CD4-positive, alpha-beta memory T cell (primary cell): ENCODE results near the gene RGS2. TPM values are rescaled to one million over a fixed set of nuclear protein-coding genes. Genes with fewer than 3 reads are reported as not detected.

Source experiments
- CTCF ChIA-PET: fragments of 350-600 bp; sonication (Branson Sonifier 250); formaldehyde crosslinking; loops from one replicate; lab custom pipeline; 2021; ENCODE audit warnings: inconsistent platforms; ENCODE audit not compliant: partially characterized antibody; lab: Charles Lee
- POLR2A ChIA-PET: fragments of 350-600 bp; sonication (Branson Sonifier 250); formaldehyde crosslinking; loops from one replicate; lab custom pipeline; 2021; ENCODE audit not compliant: partially characterized antibody; lab: Charles Lee
- DNase-seq, 5 donors: peaks; one replicate each; pipeline versions ENCODE4 v3.0.0 to v3.0.0-alpha.2; 2020 to 2022; ENCODE audit warnings: mixed read lengths in 1 of 5
- H3K27ac ChIP-seq: one replicate; pipeline ENCODE4 v1.7.0; 2013; ENCODE audit warnings: low read depth, low read length
- H3K27me3 ChIP-seq: 2 replicates; pipeline ENCODE4 v1.7.0; 2013; ENCODE audit warnings: mild to moderate bottlenecking, low read length, moderate library complexity; ENCODE audit not compliant: insufficient read depth
- H3K36me3 ChIP-seq: 2 replicates; pipeline ENCODE4 v1.7.0; 2013; ENCODE audit warnings: mild to moderate bottlenecking, low read length, moderate library complexity; ENCODE audit not compliant: insufficient read depth
- H3K4me1 ChIP-seq: 2 replicates; pipeline ENCODE4 v1.7.0; 2013; ENCODE audit warnings: mild to moderate bottlenecking, low read length, moderate library complexity; ENCODE audit not compliant: insufficient read depth
- H3K4me3 ChIP-seq, 2 donors: one replicate each; pipeline ENCODE4 v1.7.0; 2013; ENCODE audit warnings: low read length in 2 of 2, mild to moderate bottlenecking in 1 of 2
- H3K9me3 ChIP-seq, 2 donors: one replicate each; pipeline ENCODE4 v1.7.0; 2013; ENCODE audit warnings: low read length in 2 of 2, control low read depth in 1 of 2; ENCODE audit not compliant: control insufficient read depth in 1 of 2
- H3K27ac Mint-ChIP-seq, 7 donors: one replicate each; pipeline ENCODE4 v1.8.0; 2020 to 2021; ENCODE audit warnings: mixed read lengths in 7 of 7, mild to moderate bottlenecking in 6 of 7, inconsistent platforms in 3 of 7, moderate library complexity in 3 of 7
- H3K27me3 Mint-ChIP-seq, 2 donors: one replicate each; pipeline ENCODE4 v1.8.0; 2020 to 2021; ENCODE audit warnings: mixed read lengths in 2 of 2
- H3K36me3 Mint-ChIP-seq, 2 donors: one replicate each; pipeline ENCODE4 v1.8.0; 2020 to 2021; ENCODE audit warnings: mixed read lengths in 2 of 2, inconsistent platforms in 1 of 2, mild to moderate bottlenecking in 1 of 2
- H3K4me1 Mint-ChIP-seq, 4 donors: one replicate each; pipeline ENCODE4 v1.8.0; 2020 to 2021; ENCODE audit warnings: mixed read lengths in 4 of 4, mild to moderate bottlenecking in 1 of 4
- H3K4me3 Mint-ChIP-seq, 8 donors: one replicate each; pipeline ENCODE4 v1.8.0; 2020 to 2021; ENCODE audit warnings: mixed read lengths in 8 of 8, mild to moderate bottlenecking in 7 of 8, moderate library complexity in 6 of 8, inconsistent platforms in 3 of 8
- H3K9me3 Mint-ChIP-seq, 8 donors: one replicate each; pipeline ENCODE4 v1.8.0; 2020 to 2021; ENCODE audit warnings: mixed read lengths in 8 of 8, mild to moderate bottlenecking in 5 of 8, inconsistent platforms in 3 of 8, moderate library complexity in 1 of 8
- intact Hi-C: fragments of 100-400 bp; cut with micrococcal nuclease; formaldehyde crosslinking; loops from one replicate; pipeline ENCODE4 v1.15.1; 2023
- polyA plus RNA-seq, 2 donors: library from polyadenylated mRNA; unstranded; fragments of 300-500 nt; fragmentation: Illumina TruSeq; gene quantifications; one replicate each; pipeline ENCODE4 v1.2.3, GENCODE V29; 2021
- total RNA-seq, 2 experiments: library from RNA; stranded (reverse); gene quantifications; one replicate each; pipeline ENCODE4 v1.2.3, GENCODE V29; 2021

Gene RGS2
- total and polyA plus RNA-seq, 4 experiments from 2014 or later, result 26.4 to 203 (median 29.6) TPM

DNA sequence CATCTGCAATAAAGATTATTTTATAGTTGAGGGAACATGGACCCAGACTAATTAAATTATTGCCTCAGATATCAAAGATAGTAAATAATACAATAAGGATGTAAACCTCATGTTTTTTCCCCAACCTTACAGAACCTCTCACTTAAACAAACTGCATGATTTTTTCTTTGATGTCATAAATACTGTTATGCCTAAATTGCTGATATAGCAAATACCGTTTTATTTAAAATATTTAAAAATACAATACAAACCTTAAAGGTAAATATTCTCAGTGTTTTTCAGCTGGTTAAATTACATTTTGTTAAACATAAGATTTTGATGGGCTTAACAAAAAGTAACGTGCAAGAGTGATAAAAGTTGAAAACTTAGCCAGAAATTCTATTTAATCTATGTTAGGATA lies 24.4 kb upstream of the RGS2 start:
- Mint-ChIP-seq H3K27me3 (peaks cover 7 to 10% of the 10 kb centered on the region in 2 donors), H3K27ac (no peak overlapping the region), H3K9me3 (peaks cover 0 to 2% (median 0%) of the 10 kb centered on the region in 8 donors), H3K4me1 (no peaks in the 10 kb centered on the region), H3K4me3 (no peak overlapping the region), H3K36me3 (no peaks in the 10 kb centered on the region)
- no peaks in the 10 kb centered on the region for H3K27me3 ChIP-seq
- DNase-seq, result no peak
- intact Hi-C loops, result no loop called here
- ChIA-PET POLR2A (no interaction called here), CTCF (no interaction called here)
- no peaks in the 10 kb centered on the region for H3K36me3 ChIP-seq
- H3K4me3 ChIP-seq, result no peak overlapping the region
- no peaks in the 10 kb centered on the region for H3K4me1 ChIP-seq
- H3K9me3 ChIP-seq, result no peaks in the 10 kb centered on the region
- H3K27ac ChIP-seq, result no peak overlapping the region

DNA sequence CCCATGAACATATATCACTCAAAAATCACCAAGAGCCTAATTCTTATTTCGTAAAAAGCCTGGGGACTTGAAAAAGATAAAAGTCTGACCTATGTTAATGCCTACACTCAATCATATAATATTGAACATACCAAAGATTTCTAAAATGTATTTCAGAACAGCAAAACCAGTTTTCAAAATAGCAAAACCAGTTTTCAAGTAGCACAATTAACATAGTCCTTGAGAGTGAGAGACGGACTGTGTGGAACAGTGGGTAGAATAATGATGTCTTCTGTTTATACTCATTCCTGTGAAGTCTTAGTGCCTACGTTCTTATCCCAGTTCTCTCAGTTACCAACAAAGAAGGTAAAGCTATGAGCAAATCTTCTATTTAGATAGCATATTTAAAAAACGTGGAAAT lies 22.3 kb upstream of the RGS2 start:
- intact Hi-C loops, result no loop called here
- H3K4me1 Mint-ChIP-seq, result no peaks in the 10 kb centered on the region
- H3K4me1 ChIP-seq, result no peaks in the 10 kb centered on the region
- H3K27ac ChIP-seq, result no peak overlapping the region
- peaks cover 9 to 17% of the 10 kb centered on the region in 2 donors for H3K27me3 Mint-ChIP-seq
- peaks cover 0 to 2% (median 0%) of the 10 kb centered on the region in 8 donors for H3K9me3 Mint-ChIP-seq
- no peak overlapping the region for H3K27ac Mint-ChIP-seq
- CTCF ChIA-PET, result no interaction called here
- H3K36me3 ChIP-seq, result no peaks in the 10 kb centered on the region
- H3K36me3 Mint-ChIP-seq, result no peaks in the 10 kb centered on the region
- no peak overlapping the region for H3K4me3 Mint-ChIP-seq
- H3K9me3 ChIP-seq, result no peaks in the 10 kb centered on the region
- no peak for DNase-seq
- H3K4me3 ChIP-seq, result no peak overlapping the region
- POLR2A ChIA-PET, result no interaction called here
- H3K27me3 ChIP-seq, result no peaks in the 10 kb centered on the region

DNA sequence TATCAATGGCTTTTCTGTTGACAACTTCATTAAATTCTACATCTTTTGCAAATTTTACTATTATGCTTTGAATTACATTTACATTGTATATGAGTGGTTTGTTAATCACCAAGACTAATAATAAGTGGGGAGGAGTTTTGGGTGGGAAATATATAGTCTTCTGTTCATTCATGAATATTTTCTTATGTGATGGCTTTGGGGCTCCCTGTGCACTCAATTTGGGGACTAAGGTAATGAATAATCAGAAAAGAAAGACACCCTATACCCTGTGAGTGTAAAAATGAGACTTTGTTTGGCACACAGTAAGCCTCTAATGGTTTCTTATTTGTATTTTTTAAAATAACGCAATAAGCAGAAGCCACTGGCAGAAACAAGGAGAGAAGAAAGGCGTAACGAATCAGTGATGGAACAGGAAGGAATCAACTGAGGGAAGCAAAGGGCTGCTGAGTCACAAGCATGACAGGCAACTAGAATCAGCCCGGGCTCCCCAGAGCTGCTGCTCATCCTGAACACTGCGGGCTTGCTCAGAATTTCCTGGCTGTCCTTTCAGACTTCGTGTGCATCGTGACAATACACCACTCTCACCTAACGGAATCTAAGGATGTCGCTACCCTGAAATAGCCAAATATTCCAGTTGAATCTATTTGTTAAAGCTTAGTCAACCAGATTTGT lies 20.8 kb upstream of the RGS2 start:
- DNase-seq, result no peak
- Mint-ChIP-seq H3K27me3 (peaks cover 9 to 17% of the 10 kb centered on the region in 2 donors), H3K4me3 (no peak overlapping the region), H3K27ac (no peak overlapping the region), H3K9me3 (peaks cover 0 to 2% (median 0%) of the 10 kb centered on the region in 8 donors), H3K4me1 (no peaks in the 10 kb centered on the region), H3K36me3 (no peaks in the 10 kb centered on the region)
- CTCF ChIA-PET, result no interaction called here
- Histone ChIP-seq H3K4me3 (no peak overlapping the region), H3K27me3 (no peaks in the 10 kb centered on the region), H3K4me1 (no peaks in the 10 kb centered on the region), H3K9me3 (no peaks in the 10 kb centered on the region), H3K27ac (no peak overlapping the region), H3K36me3 (no peaks in the 10 kb centered on the region)
- POLR2A ChIA-PET, result no interaction called here
- intact Hi-C loops, result no loop called here

DNA sequence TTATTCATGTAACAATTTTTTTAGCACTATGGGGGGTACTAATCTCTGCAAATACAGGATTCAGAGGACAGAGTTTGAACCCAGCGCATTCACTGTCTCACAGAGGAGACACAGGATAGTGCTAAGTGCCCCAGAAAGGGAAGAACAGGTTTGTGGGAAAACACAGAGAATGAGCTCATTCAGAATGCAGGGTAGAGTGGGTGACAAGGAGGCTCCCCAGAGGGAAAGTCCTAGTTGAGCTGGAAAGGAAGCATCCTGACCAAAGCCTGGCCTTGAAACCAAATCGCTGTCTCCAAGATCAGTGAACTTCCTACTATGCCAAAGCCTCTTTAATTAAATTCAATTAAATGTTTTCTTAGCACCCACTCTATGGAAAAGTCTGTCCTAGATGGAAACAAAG lies 19.0 kb upstream of the RGS2 start:
- Mint-ChIP-seq H3K4me1 (no peaks in the 10 kb centered on the region), H3K9me3 (peaks cover 0 to 2% (median 0%) of the 10 kb centered on the region in 8 donors), H3K27ac (no peak overlapping the region), H3K4me3 (no peak overlapping the region), H3K27me3 (peaks cover 4 to 12% of the 10 kb centered on the region in 2 donors), H3K36me3 (no peaks in the 10 kb centered on the region)
- ChIA-PET CTCF (interaction anchor here (0.9 kb wide), 1 partner anchor 17 kb away, joined by 3 read pairs; no protein-coding TSS in a partner anchor), POLR2A (no interaction called here)
- Histone ChIP-seq H3K36me3 (no peaks in the 10 kb centered on the region), H3K4me3 (no peak overlapping the region), H3K27ac (no peak overlapping the region), H3K27me3 (no peaks in the 10 kb centered on the region), H3K9me3 (no peaks in the 10 kb centered on the region), H3K4me1 (no peaks in the 10 kb centered on the region)
- no peak for DNase-seq
- intact Hi-C loops, result no loop called here

GRCh38 chr1:192792628-192793027 lies 16.2 kb upstream of the RGS2 start:
- no peak overlapping the region for H3K4me3 ChIP-seq

GRCh38 chr1:192793983-192794767 lies 14.7 kb upstream of the RGS2 start:
- Histone ChIP-seq H3K4me1 (no peaks in the 10 kb centered on the region), H3K27me3 (no peaks in the 10 kb centered on the region), H3K4me3 (no peak overlapping the region), H3K27ac (no peak overlapping the region), H3K9me3 (no peaks in the 10 kb centered on the region), H3K36me3 (no peaks in the 10 kb centered on the region)
- H3K27ac Mint-ChIP-seq, result no peak overlapping the region
- H3K9me3 Mint-ChIP-seq, result peaks cover 0 to 2% (median 0%) of the 10 kb centered on the region in 8 donors
- no peak overlapping the region for H3K4me3 Mint-ChIP-seq
- H3K36me3 Mint-ChIP-seq, result no peaks in the 10 kb centered on the region
- peaks cover 2 to 7% of the 10 kb centered on the region in 2 donors for H3K27me3 Mint-ChIP-seq
- CTCF ChIA-PET, result no interaction called here
- no peaks in the 10 kb centered on the region for H3K4me1 Mint-ChIP-seq
- intact Hi-C loops, result no loop called here
- POLR2A ChIA-PET, result no interaction called here
- no peak for DNase-seq

More at GRCh38 chr1:192792628-192793027, 16.2 kb upstream of the RGS2 start:
- POLR2A ChIA-PET, result no interaction called here
- Mint-ChIP-seq H3K9me3 (peaks cover 0 to 2% (median 0%) of the 10 kb centered on the region in 8 donors), H3K4me3 (no peak overlapping the region), H3K4me1 (no peaks in the 10 kb centered on the region), H3K27me3 (peaks cover 4 to 7% of the 10 kb centered on the region in 2 donors), H3K36me3 (no peaks in the 10 kb centered on the region), H3K27ac (no peak overlapping the region)
- Histone ChIP-seq H3K36me3 (no peaks in the 10 kb centered on the region), H3K4me1 (no peaks in the 10 kb centered on the region), H3K27me3 (no peaks in the 10 kb centered on the region), H3K9me3 (no peaks in the 10 kb centered on the region), H3K27ac (no peak overlapping the region)
- CTCF ChIA-PET, result interaction anchor here (1.0 kb wide), 1 partner anchor 12 kb away, joined by 3 read pairs; no protein-coding TSS in a partner anchor
- DNase-seq, result no peak
- intact Hi-C loops, result no loop called here

DNA sequence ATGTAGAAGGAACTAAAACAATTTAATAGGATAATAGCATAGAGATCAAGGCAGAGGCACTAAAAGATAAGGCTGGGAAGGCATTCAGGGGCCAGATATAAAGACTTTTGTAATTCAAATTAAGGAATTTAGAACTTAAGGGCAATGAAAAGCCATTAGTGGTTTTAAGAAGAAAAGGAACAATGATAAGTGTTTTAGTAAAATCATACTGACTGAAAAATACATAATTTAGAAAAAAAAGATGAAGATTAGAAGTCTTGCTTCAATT lies 14.1 kb upstream of the RGS2 start:
- DNase-seq, result no peak
- Mint-ChIP-seq H3K9me3 (peaks cover 0 to 2% (median 0%) of the 10 kb centered on the region in 8 donors), H3K36me3 (no peaks in the 10 kb centered on the region), H3K27me3 (peaks cover 2 to 7% of the 10 kb centered on the region in 2 donors), H3K27ac (no peak overlapping the region), H3K4me3 (no peak overlapping the region), H3K4me1 (no peaks in the 10 kb centered on the region)
- Histone ChIP-seq H3K4me3 (no peak overlapping the region), H3K36me3 (no peaks in the 10 kb centered on the region), H3K27ac (no peak overlapping the region), H3K9me3 (no peaks in the 10 kb centered on the region), H3K4me1 (no peaks in the 10 kb centered on the region), H3K27me3 (no peaks in the 10 kb centered on the region)
- ChIA-PET CTCF (no interaction called here), POLR2A (no interaction called here)
- intact Hi-C loops, result no loop called here
